KMS-11 (cell line): ENCODE results near the gene TMEM121.

ENCODE experiments used
- H2AFZ ChIP-seq: fragments of 200-600 bp; sonication (generic); 2 replicates; pipeline ENCODE4 v1.6.1; 2016; ENCODE audit warnings: antibody characterized with exemption, mixed run types, low read depth
- H3K27ac ChIP-seq: fragments of 200-600 bp; sonication (generic); 2 replicates; pipeline ENCODE4 v1.6.1; 2016; ENCODE audit warnings: mild to moderate bottlenecking, mixed run types
- H3K27me3 ChIP-seq: fragments of 200-600 bp; sonication (generic); 2 replicates; pipeline ENCODE4 v1.6.1; 2017; ENCODE audit warnings: mild to moderate bottlenecking, low read depth, mixed run types, moderate library complexity; ENCODE audit not compliant: insufficient read depth
- H3K36me3 ChIP-seq: fragments of 200-600 bp; sonication (generic); 2 replicates; pipeline ENCODE4 v1.6.1; 2017; ENCODE audit warnings: mild to moderate bottlenecking, mixed run types; ENCODE audit not compliant: insufficient read depth
- H3K4me1 ChIP-seq: fragments of 200-600 bp; sonication (generic); 2 replicates; pipeline ENCODE4 v1.6.1; 2016; ENCODE audit warnings: mild to moderate bottlenecking, low read depth, mixed run types; ENCODE audit not compliant: poor library complexity, severe bottlenecking
- H3K4me2 ChIP-seq: fragments of 200-600 bp; sonication (generic); 2 replicates; pipeline ENCODE4 v1.7.0; 2016; ENCODE audit warnings: mild to moderate bottlenecking, mixed run types
- H3K4me3 ChIP-seq: fragments of 200-600 bp; sonication (generic); IDR thresholded peaks from 2 replicates; pipeline ENCODE4 v1.6.1; 2017; ENCODE audit warnings: low read depth, low read length, mixed read lengths; ENCODE audit not compliant: insufficient read depth
- H3K79me2 ChIP-seq: fragments of 200-600 bp; sonication (generic); 2 replicates; pipeline ENCODE4 v1.6.1; 2016; ENCODE audit warnings: low read depth, mixed run types; ENCODE audit not compliant: insufficient read depth
- H3K9ac ChIP-seq: fragments of 200-600 bp; sonication (generic); 2 replicates; pipeline ENCODE4 v1.6.1; 2016; ENCODE audit warnings: mild to moderate bottlenecking, mixed run types
- H4K20me1 ChIP-seq: fragments of 200-600 bp; sonication (generic); 2 replicates; pipeline ENCODE4 v1.6.1; 2016; ENCODE audit warnings: mild to moderate bottlenecking, mixed run types; ENCODE audit not compliant: insufficient read depth
- CTCF ChIP-seq: fragments of 200-600 bp; sonication (generic); conservative IDR thresholded peaks from 2 replicates; pipeline ENCODE4 v1.6.1; 2017; ENCODE audit warnings: low read depth, mild to moderate bottlenecking, antibody characterized with exemption, low read length, moderate library complexity, mixed read lengths

The TMEM121 gene

GRCh38 chr14:105519946-105520698, 6.3 kb upstream of the TMEM121 start:
- H4K20me1 ChIP-seq: no peaks in the 10 kb centered on the region
- peaks cover 53% of the 10 kb centered on the region for H3K27me3 ChIP-seq

GRCh38 chr14:105525326-105525725, 1.1 kb upstream of the TMEM121 start:
- no peaks in the 10 kb centered on the region for H4K20me1 ChIP-seq
- H3K9ac ChIP-seq: no peak overlapping the region
- no peaks in the 10 kb centered on the region for H3K79me2 ChIP-seq
- H3K27ac ChIP-seq: no peak overlapping the region
- no peaks in the 10 kb centered on the region for H3K36me3 ChIP-seq
- peaks cover 48% of the 10 kb centered on the region for H3K27me3 ChIP-seq
- no peak overlapping the region for H2AFZ ChIP-seq
- H3K4me3 ChIP-seq: no peak overlapping the region
- H3K4me2 ChIP-seq: no peak overlapping the region
- TF ChIP-seq CTCF: no peak
- peaks cover 11% of the 10 kb centered on the region for H3K4me1 ChIP-seq

More at GRCh38 chr14:105519946-105520698, 6.3 kb upstream of the TMEM121 start:
- Histone ChIP-seq H3K4me3 (no peak overlapping the region), H3K79me2 (no peaks in the 10 kb centered on the region), H3K4me1 (no peaks in the 10 kb centered on the region), H3K36me3 (no peaks in the 10 kb centered on the region), H2AFZ (no peak overlapping the region), H3K27ac (no peak overlapping the region), H3K9ac (no peak overlapping the region), H3K4me2 (no peak overlapping the region)
- no peak for TF ChIP-seq CTCF

- Histone ChIP-seq H3K79me2 (no peaks in the 10 kb centered on the region), H2AFZ (peak overlapping the region; percentile 94), H3K4me1 (peaks cover 11% of the 10 kb centered on the region), H3K36me3 (no peaks in the 10 kb centered on the region), H3K4me2 (peak overlapping the region; percentile 68), H3K4me3 (no peak overlapping the region), H3K27me3 (peaks cover 45% of the 10 kb centered on the region), H4K20me1 (no peaks in the 10 kb centered on the region), H3K9ac (peak overlapping the region; percentile 71; the same call in 1 of the 2 replicates), H3K27ac (no peak overlapping the region)
- no peak for TF ChIP-seq CTCF
Observed at GRCh38 chr14:105526776-105527380, 495 bp downstream of the TMEM121 start.

- no peak for TF ChIP-seq CTCF
- Histone ChIP-seq H3K27ac (no peak overlapping the region), H3K27me3 (peaks cover 40% of the 10 kb centered on the region), H3K4me3 (no peak overlapping the region), H3K9ac (peak overlapping the region; percentile 71; the same call in 1 of the 2 replicates), H3K79me2 (no peaks in the 10 kb centered on the region), H3K4me2 (peak overlapping the region; percentile 68), H3K4me1 (peaks cover 11% of the 10 kb centered on the region), H3K36me3 (no peaks in the 10 kb centered on the region), H4K20me1 (no peaks in the 10 kb centered on the region), H2AFZ (peak overlapping the region; percentile 94)
Observed at GRCh38 chr14:105527381-105527825, 1.0 kb downstream of the TMEM121 start.
